Fibroblast of lung (primary cell): ENCODE measurements around the gene CES3.

Source experiments
- EZH2 ChIP-seq: IDR thresholded peaks from 2 replicates; pipeline ENCODE4 v1.5.1; 2012; ENCODE audit warnings: low read length, control low read depth, mild to moderate bottlenecking; ENCODE audit errors: missing control alignments
- TF ChIP-seq, protein P1 (sequence below), 2 donors: IDR thresholded peaks in 1 of 2; conservative IDR thresholded peaks in 1 of 2; 1 replicate in 1 of 2; 2 replicates in 1 of 2; pipeline ENCODE4 v1.5.1; 2011 to 2012; ENCODE audit warnings: low read length in 2 of 2, control low read depth in 1 of 2, inconsistent platforms in 1 of 2, low read depth in 1 of 2, mild to moderate bottlenecking in 1 of 2

DNA sequence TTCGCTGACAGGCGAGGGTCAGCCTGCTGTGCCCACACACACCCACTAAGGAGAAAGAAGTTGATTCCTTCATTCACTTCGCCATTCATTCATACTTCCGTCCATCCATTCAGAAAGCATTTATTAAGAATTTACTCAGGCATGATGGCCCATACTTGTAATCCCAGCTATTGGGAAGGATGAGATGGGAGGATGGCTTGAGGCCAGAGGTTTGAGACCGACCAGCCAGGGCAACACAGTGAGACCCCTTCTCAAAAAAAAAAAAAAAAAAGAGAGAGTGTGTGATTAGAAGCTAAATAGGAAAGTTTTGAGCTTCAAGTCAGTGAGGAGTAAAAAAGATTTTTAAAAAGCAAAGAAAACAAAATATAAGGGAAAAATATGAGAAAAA is 17.0 kb upstream of the CES3 start:
- TF ChIP-seq, protein P1, sequence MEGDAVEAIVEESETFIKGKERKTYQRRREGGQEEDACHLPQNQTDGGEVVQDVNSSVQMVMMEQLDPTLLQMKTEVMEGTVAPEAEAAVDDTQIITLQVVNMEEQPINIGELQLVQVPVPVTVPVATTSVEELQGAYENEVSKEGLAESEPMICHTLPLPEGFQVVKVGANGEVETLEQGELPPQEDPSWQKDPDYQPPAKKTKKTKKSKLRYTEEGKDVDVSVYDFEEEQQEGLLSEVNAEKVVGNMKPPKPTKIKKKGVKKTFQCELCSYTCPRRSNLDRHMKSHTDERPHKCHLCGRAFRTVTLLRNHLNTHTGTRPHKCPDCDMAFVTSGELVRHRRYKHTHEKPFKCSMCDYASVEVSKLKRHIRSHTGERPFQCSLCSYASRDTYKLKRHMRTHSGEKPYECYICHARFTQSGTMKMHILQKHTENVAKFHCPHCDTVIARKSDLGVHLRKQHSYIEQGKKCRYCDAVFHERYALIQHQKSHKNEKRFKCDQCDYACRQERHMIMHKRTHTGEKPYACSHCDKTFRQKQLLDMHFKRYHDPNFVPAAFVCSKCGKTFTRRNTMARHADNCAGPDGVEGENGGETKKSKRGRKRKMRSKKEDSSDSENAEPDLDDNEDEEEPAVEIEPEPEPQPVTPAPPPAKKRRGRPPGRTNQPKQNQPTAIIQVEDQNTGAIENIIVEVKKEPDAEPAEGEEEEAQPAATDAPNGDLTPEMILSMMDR (conservative IDR thresholded peaks at IDR 0.05 in 1 of 2, IDR thresholded peaks at IDR 0.05 in 1 of 2; ENCODE audit: low read depth in 1 of 2, low read length in 2 of 2): no peak
- no peak for TF ChIP-seq EZH2
